Natural killer cell (primary cell): Measurements from ENCODE around the gene SLC35A5. TPM values are rescaled to one million over a fixed set of nuclear protein-coding genes. Genes with fewer than 3 reads are reported as not detected.

ENCODE experiments used
- ATAC-seq, 3 donors: fragments of 150-1000 bp in 2 of 3; fragments of 200-7000 bp in 1 of 3; cut with Tn5 transposase; 1 replicate in 1 of 3; 2 replicates in 2 of 3; pipeline ENCODE4 v1.10.0; 2021; ENCODE audit warnings: mild to moderate bottlenecking in 2 of 3, moderate library complexity in 2 of 3
- DNase-seq, 2 donors: peaks; one replicate each; pipeline versions ENCODE4 v3.0.0 to v3.0.0-alpha.2; 2013 to 2021; ENCODE audit warnings: mixed read lengths in 1 of 2
- H3K27ac ChIP-seq: one replicate; pipeline ENCODE4 v1.5.1; 2013; ENCODE audit warnings: mild to moderate bottlenecking, low read length
- H3K27me3 ChIP-seq: one replicate; pipeline ENCODE4 v1.6.1; 2013; ENCODE audit warnings: low read length; ENCODE audit not compliant: control insufficient read depth, insufficient read depth
- H3K36me3 ChIP-seq: one replicate; pipeline ENCODE4 v1.6.1; 2013; ENCODE audit warnings: low read length; ENCODE audit not compliant: control insufficient read depth, insufficient read depth
- H3K4me1 ChIP-seq: one replicate; pipeline ENCODE4 v1.6.1; 2013; ENCODE audit warnings: low read length; ENCODE audit not compliant: control insufficient read depth, insufficient read depth
- H3K4me3 ChIP-seq: one replicate; pipeline ENCODE4 v1.5.1; 2013; ENCODE audit warnings: low read length
- H3K9me3 ChIP-seq: one replicate; pipeline ENCODE4 v1.6.1; 2013; ENCODE audit warnings: low read length; ENCODE audit not compliant: control insufficient read depth, insufficient read depth
- H3K27ac Mint-ChIP-seq, 2 donors: one replicate each; pipeline ENCODE4 v1.8.0; 2022; ENCODE audit warnings: mild to moderate bottlenecking in 2 of 2, mixed read lengths in 2 of 2, moderate library complexity in 1 of 2
- H3K27me3 Mint-ChIP-seq, 2 donors: one replicate each; pipeline ENCODE4 v1.8.0; 2022; ENCODE audit warnings: low read depth in 2 of 2, mixed read lengths in 2 of 2
- H3K36me3 Mint-ChIP-seq: one replicate; pipeline ENCODE4 v1.8.0; 2022; ENCODE audit warnings: mixed read lengths
- H3K4me1 Mint-ChIP-seq, 2 donors: one replicate each; pipeline ENCODE4 v1.8.0; 2022; ENCODE audit warnings: mixed read lengths in 2 of 2
- H3K4me3 Mint-ChIP-seq: one replicate; pipeline ENCODE4 v1.8.0; 2022; ENCODE audit warnings: mild to moderate bottlenecking, moderate library complexity, mixed read lengths
- H3K9me3 Mint-ChIP-seq, 2 donors: one replicate each; pipeline ENCODE4 v1.8.0; 2022; ENCODE audit warnings: mixed read lengths in 2 of 2
- CTCF ChIP-seq: fragments of 200-600 bp; IDR thresholded peaks from one replicate; pipeline ENCODE4 v1.8.0; 2022; ENCODE audit warnings: antibody characterized with exemption
- WGBS: methylation state at CpG from one replicate; pipeline ENCODE4 v1.1.7; 2013; ENCODE audit warnings: missing lambda C conversion rate; ENCODE audit not compliant: insufficient coverage; 5-methylcytosine and 5-hydroxymethylcytosine counted together
- intact Hi-C: fragments of 100-400 bp; cut with micrococcal nuclease; formaldehyde crosslinking; loops from one replicate; pipeline ENCODE4 v1.14.2; 2022
- total RNA-seq, 4 donors: library from RNA; stranded (reverse); fragments of 120-200 nt in 1 of 4; gene quantifications; one replicate each; pipeline versions ENCODE4 v1.2.3 to v1.2.4, GENCODE V29; 2013 to 2022

The SLC35A5 gene
- total RNA-seq, 3 donors from 2014 or later (not counting 1 experiment from before 2014, with no cell fraction given): 10.5 to 17.4 (median 11.2) TPM

- ATAC-seq (no peak), DNase-seq (no peak)
- no peak overlapping the region for H3K4me3 ChIP-seq
- H3K27me3 ChIP-seq: no peaks in the 10 kb centered on the region
- intact Hi-C loops: no loop called here
- TF ChIP-seq CTCF: no peak
- H3K27ac ChIP-seq: peak overlapping the region; percentile 45
- H3K36me3 ChIP-seq: peaks cover 66% of the 10 kb centered on the region
- Mint-ChIP-seq H3K36me3 (no peaks in the 10 kb centered on the region), H3K4me1 (peaks cover 0 to 6% of the 10 kb centered on the region in 2 donors), H3K27ac (no peak overlapping the region), H3K4me3 (no peak overlapping the region), H3K27me3 (no peaks in the 10 kb centered on the region), H3K9me3 (no peaks in the 10 kb centered on the region)
- no peaks in the 10 kb centered on the region for H3K9me3 ChIP-seq
- WGBS: 91% methylated on average over 1 of the region's 1 CpG
- H3K4me1 ChIP-seq: no peaks in the 10 kb centered on the region
These were observed 21.8 kb upstream of the SLC35A5 start for GRCh38 chr3:112539825-112540650.

DNA sequence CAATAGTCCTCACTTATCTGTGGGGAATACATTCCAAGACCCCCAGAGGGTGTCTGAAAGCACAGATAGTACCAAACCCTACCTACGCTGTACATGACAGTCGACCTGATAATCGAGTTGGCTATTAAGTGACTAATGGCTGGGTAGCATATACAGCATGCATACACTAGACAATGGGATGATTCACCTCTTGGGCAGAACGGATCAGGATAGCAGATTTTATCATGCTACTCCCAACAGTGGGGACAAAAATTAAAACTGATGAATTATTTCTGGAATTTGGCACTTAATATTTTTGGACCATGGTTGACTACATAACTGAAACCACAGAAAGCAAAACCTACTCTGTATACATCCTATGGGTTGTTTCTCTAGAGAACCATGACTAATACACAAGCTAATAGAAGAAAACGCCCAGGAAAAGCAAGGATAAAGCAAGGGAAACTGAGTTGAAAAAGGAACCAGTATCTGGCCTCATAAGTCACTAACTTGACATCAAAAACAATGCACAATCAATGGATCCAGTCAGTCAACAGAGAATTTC, 15.6 kb upstream of the SLC35A5 start:
- peaks cover 11 to 14% of the 10 kb centered on the region in 2 donors for H3K4me1 Mint-ChIP-seq
- H3K27ac Mint-ChIP-seq: no peak overlapping the region
- Histone ChIP-seq H3K27me3 (no peaks in the 10 kb centered on the region), H3K4me1 (no peaks in the 10 kb centered on the region), H3K36me3 (peaks cover 68% of the 10 kb centered on the region), H3K4me3 (no peak overlapping the region), H3K27ac (no peak overlapping the region), H3K9me3 (no peaks in the 10 kb centered on the region)
- 89% methylated on average over 5 of the region's 5 CpGs for WGBS
- no peak overlapping the region for H3K4me3 Mint-ChIP-seq
- no peak for ATAC-seq
- no peaks in the 10 kb centered on the region for H3K9me3 Mint-ChIP-seq
- intact Hi-C loops: no loop called here
- peaks cover 15% of the 10 kb centered on the region for H3K36me3 Mint-ChIP-seq
- no peak for DNase-seq
- H3K27me3 Mint-ChIP-seq: no peaks in the 10 kb centered on the region
- TF ChIP-seq CTCF: no peak

DNA sequence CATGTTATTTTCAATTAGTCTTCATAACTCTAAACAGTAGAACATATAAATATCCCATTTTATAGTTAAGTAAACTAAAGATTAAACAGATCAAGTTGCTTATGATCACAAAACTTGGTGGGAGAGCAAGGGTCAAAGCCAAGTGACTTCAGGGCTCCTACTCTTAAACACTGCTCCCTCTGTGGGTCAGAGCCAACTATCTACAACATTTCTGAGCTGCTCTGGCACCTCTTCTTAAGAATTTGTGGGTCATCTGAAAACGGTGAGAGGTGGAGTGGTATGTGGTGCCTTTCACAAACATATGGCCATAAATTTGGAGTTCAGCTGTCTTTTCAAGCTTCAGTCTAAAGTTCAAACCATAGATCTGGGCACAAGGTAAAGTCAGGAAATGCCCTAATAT, 11.0 kb upstream of the SLC35A5 start:
- no peak for ATAC-seq
- peak overlapping the region in 1 of 2 donors; percentile 38 for H3K27ac Mint-ChIP-seq
- peaks cover 18% of the 10 kb centered on the region for H3K36me3 Mint-ChIP-seq
- no peaks in the 10 kb centered on the region for H3K27me3 Mint-ChIP-seq
- H3K4me3 ChIP-seq: no peak overlapping the region
- H3K27me3 ChIP-seq: no peaks in the 10 kb centered on the region
- TF ChIP-seq CTCF: no peak
- peaks cover 2% of the 10 kb centered on the region for H3K4me1 ChIP-seq
- H3K36me3 ChIP-seq: peaks cover 39% of the 10 kb centered on the region
- 82% methylated on average over 1 of the region's 1 CpG for WGBS
- H3K9me3 Mint-ChIP-seq: no peaks in the 10 kb centered on the region
- no peak overlapping the region for H3K27ac ChIP-seq
- intact Hi-C loops: no loop called here
- DNase-seq: no peak
- H3K4me3 Mint-ChIP-seq: no peak overlapping the region
- H3K9me3 ChIP-seq: no peaks in the 10 kb centered on the region
- peaks cover 25 to 37% of the 10 kb centered on the region in 2 donors for H3K4me1 Mint-ChIP-seq
